RWPE1 (cell line): ENCODE data around the gene SSTR3.
"Not testable (repeated sequence)": the region's sequence is repeated elsewhere in the genome, so short reads cannot be mapped to it uniquely, and the experiment has no call there.

Source experiments
- CTCF ChIA-PET: fragments of 350-600 bp; sonication (Branson Sonifier 250); formaldehyde crosslinking; extraction: SDS; loops from one replicate; lab custom pipeline; 2021; lab: Yijun Ruan, JAX
- POLR2A ChIA-PET: fragments of 400-600 bp; formaldehyde crosslinking; extraction: SDS; loops from one replicate; lab custom pipeline; 2020; ENCODE audit warnings: antibody characterized with exemption; ENCODE audit not compliant: low non-redundant PET; lab: Yijun Ruan, JAX
- DNase-seq: peaks from one replicate; pipeline ENCODE4 v3.0.0; 2012; ENCODE audit warnings: low spot score
- H3K27ac ChIP-seq: fragments of 450-650 bp; 2 replicates; pipeline ENCODE4 v1.5.1; 2017
- TF ChIP-seq, protein P1 (sequence below): fragments of 450-650 bp; conservative IDR thresholded peaks from 2 replicates; pipeline ENCODE4 v1.5.1; 2017; ENCODE audit warnings: low read depth, mild to moderate bottlenecking

The SSTR3 gene

DNA sequence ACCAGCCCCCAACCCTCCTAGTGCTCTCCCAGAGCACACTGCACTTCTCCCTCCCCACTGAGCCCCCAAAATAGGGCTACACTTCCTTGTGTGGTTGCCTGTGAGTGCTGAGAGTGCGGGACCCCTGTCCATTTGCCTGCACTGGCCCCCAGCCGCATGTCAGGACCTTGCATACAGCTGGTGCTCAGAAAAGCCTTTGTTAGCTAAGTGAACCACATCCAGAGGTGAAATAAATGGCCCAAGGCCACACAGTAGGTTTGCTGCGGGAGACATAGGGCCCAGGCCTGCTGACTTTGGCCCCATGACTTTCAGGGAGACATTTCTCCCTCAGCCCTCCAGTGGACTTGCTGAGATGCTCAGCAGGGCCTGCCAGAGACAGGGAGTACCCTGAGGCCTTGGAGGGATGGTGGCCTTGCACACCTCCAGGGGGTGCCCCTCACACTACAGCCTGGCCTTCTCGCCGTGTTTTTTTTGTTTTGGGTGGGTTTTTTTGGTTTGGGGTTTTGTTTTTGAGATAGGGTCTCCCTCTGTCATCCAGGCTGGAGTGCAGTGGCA lies 10.2 kb downstream of the SSTR3 start:
- POLR2A ChIA-PET, result no interaction called here
- no peak for DNase-seq
- TF ChIP-seq, protein P1, sequence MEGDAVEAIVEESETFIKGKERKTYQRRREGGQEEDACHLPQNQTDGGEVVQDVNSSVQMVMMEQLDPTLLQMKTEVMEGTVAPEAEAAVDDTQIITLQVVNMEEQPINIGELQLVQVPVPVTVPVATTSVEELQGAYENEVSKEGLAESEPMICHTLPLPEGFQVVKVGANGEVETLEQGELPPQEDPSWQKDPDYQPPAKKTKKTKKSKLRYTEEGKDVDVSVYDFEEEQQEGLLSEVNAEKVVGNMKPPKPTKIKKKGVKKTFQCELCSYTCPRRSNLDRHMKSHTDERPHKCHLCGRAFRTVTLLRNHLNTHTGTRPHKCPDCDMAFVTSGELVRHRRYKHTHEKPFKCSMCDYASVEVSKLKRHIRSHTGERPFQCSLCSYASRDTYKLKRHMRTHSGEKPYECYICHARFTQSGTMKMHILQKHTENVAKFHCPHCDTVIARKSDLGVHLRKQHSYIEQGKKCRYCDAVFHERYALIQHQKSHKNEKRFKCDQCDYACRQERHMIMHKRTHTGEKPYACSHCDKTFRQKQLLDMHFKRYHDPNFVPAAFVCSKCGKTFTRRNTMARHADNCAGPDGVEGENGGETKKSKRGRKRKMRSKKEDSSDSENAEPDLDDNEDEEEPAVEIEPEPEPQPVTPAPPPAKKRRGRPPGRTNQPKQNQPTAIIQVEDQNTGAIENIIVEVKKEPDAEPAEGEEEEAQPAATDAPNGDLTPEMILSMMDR, result no peak
- peak overlapping the region; percentile 15; the same call in 1 of the 2 replicates for H3K27ac ChIP-seq
- CTCF ChIA-PET, result no interaction called here

GRCh38 chr22:37201443-37201820 lies 10.8 kb downstream of the SSTR3 start:
- DNase-seq, POLR2A ChIA-PET: not testable (repeated sequence)
- CTCF ChIA-PET, result interaction anchor here (0.5 to 0.6 kb wide), 2 partner anchors 24 to 255 kb away, joined by 3 read pairs; no protein-coding TSS in a partner anchor
- peak overlapping the region; percentile 98; the same call in 1 of the 2 replicates for H3K27ac ChIP-seq

GRCh38 chr22:37199760-37200108 lies 12.5 kb downstream of the SSTR3 start:
- CTCF ChIA-PET, result interaction anchor here (0.6 to 1.3 kb wide), 6 partner anchors 11 to 262 kb away, joined by 3 to 5 read pairs (median 4); no protein-coding TSS in a partner anchor
- POLR2A ChIA-PET, result no interaction called here
- H3K27ac ChIP-seq, result peak overlapping the region; percentile 98
- TF ChIP-seq, protein P1, result peak; percentile 53
- no peak for DNase-seq

GRCh38 chr22:37199103-37199759 lies 13.0 kb downstream of the SSTR3 start:
- peak overlapping the region; percentile 98 for H3K27ac ChIP-seq
- DNase-seq, result peak; percentile 90
- ChIA-PET POLR2A (interaction anchor here (0.6 kb wide), 1 partner anchor 10 kb away, joined by 3 read pairs; no protein-coding TSS in a partner anchor), CTCF (interaction anchor here (0.6 to 1.3 kb wide), 6 partner anchors 11 to 263 kb away, joined by 3 to 5 read pairs (median 4); no protein-coding TSS in a partner anchor)
- TF ChIP-seq, protein P1, result peak; percentile 93

GRCh38 chr22:37198258-37199102 lies 13.8 kb downstream of the SSTR3 start:
- ChIA-PET CTCF (interaction anchor here (0.7 to 1.3 kb wide), 5 partner anchors 27 to 264 kb away, joined by 3 to 5 read pairs (median 3); no protein-coding TSS in a partner anchor), POLR2A (interaction anchor here (0.6 kb wide), 1 partner anchor 9 kb away, joined by 3 read pairs; no protein-coding TSS in a partner anchor)
- peak; percentile 67 for DNase-seq
- TF ChIP-seq, protein P1, result peak; percentile 88
- peak overlapping the region; percentile 98 for H3K27ac ChIP-seq

DNA sequence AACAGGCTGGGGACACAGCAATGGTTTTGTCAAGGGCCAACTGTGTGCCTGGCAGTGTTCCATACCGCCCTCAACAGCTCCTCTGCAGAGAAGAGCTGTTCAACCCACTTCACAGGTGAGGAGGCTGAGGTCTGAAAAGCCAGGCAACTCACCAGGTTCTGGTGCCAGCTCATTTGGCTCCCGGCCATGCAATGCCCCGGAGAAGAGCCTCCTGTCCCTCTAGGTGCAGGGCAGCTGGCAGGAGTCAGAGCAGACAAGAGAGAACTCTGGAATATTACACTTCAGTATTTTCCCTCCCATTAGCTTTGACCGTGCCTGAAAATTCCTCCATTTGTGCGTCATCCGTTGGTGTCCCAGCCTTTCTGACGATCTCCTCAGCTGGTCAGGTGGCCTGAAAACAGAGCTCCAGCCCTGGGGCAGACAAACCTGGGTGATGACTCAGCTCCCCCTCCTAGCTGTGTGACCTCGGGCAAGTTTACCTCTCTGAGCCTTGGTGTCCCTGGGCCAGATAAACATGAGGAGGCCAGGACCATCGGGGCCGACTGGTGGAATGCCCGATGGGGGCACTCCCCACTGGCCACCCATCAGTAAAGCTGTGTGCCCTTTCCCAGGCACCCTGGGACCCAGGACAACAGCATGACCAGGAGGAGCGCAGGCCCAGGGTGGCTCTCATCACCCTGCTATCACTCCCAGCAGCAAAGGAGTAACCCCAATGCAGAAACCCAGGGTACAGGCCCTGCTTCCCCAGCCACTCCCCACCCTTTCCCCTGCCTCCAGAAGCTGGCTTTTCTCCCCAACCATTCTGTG lies 14.6 kb downstream of the SSTR3 start:
- peak; percentile 92 for DNase-seq
- ChIA-PET CTCF (interaction anchor here (0.6 to 0.7 kb wide), 3 partner anchors 109 to 859 kb away, joined by 3 read pairs; no protein-coding TSS in a partner anchor), POLR2A (no interaction called here)
- TF ChIP-seq, protein P1, result no peak
- H3K27ac ChIP-seq, result peak overlapping the region; percentile 98
